KMS-11 (cell line): ENCODE measurements around the gene ALDH1L2.

Experiments
- H2AFZ ChIP-seq: fragments of 200-600 bp; sonication (generic); 2 replicates; pipeline ENCODE4 v1.6.1; 2016; ENCODE audit warnings: antibody characterized with exemption, mixed run types, low read depth
- H3K27ac ChIP-seq: fragments of 200-600 bp; sonication (generic); 2 replicates; pipeline ENCODE4 v1.6.1; 2016; ENCODE audit warnings: mild to moderate bottlenecking, mixed run types
- H3K27me3 ChIP-seq: fragments of 200-600 bp; sonication (generic); 2 replicates; pipeline ENCODE4 v1.6.1; 2017; ENCODE audit warnings: mild to moderate bottlenecking, low read depth, mixed run types, moderate library complexity; ENCODE audit not compliant: insufficient read depth
- H3K36me3 ChIP-seq: fragments of 200-600 bp; sonication (generic); 2 replicates; pipeline ENCODE4 v1.6.1; 2017; ENCODE audit warnings: mild to moderate bottlenecking, mixed run types; ENCODE audit not compliant: insufficient read depth
- H3K4me1 ChIP-seq: fragments of 200-600 bp; sonication (generic); 2 replicates; pipeline ENCODE4 v1.6.1; 2016; ENCODE audit warnings: mild to moderate bottlenecking, low read depth, mixed run types; ENCODE audit not compliant: poor library complexity, severe bottlenecking
- H3K4me2 ChIP-seq: fragments of 200-600 bp; sonication (generic); 2 replicates; pipeline ENCODE4 v1.7.0; 2016; ENCODE audit warnings: mild to moderate bottlenecking, mixed run types
- H3K4me3 ChIP-seq: fragments of 200-600 bp; sonication (generic); IDR thresholded peaks from 2 replicates; pipeline ENCODE4 v1.6.1; 2017; ENCODE audit warnings: low read depth, low read length, mixed read lengths; ENCODE audit not compliant: insufficient read depth
- H3K79me2 ChIP-seq: fragments of 200-600 bp; sonication (generic); 2 replicates; pipeline ENCODE4 v1.6.1; 2016; ENCODE audit warnings: low read depth, mixed run types; ENCODE audit not compliant: insufficient read depth
- H3K9ac ChIP-seq: fragments of 200-600 bp; sonication (generic); 2 replicates; pipeline ENCODE4 v1.6.1; 2016; ENCODE audit warnings: mild to moderate bottlenecking, mixed run types
- H4K20me1 ChIP-seq: fragments of 200-600 bp; sonication (generic); 2 replicates; pipeline ENCODE4 v1.6.1; 2016; ENCODE audit warnings: mild to moderate bottlenecking, mixed run types; ENCODE audit not compliant: insufficient read depth
- CTCF ChIP-seq: fragments of 200-600 bp; sonication (generic); conservative IDR thresholded peaks from 2 replicates; pipeline ENCODE4 v1.6.1; 2017; ENCODE audit warnings: low read depth, mild to moderate bottlenecking, antibody characterized with exemption, low read length, moderate library complexity, mixed read lengths

The ALDH1L2 gene

GRCh38 chr12:104971306-104971705, 113.0 kb downstream of the ALDH1L2 start:
- H3K9ac ChIP-seq, result no peak overlapping the region
- no peak for TF ChIP-seq CTCF
- no peak overlapping the region for H3K27ac ChIP-seq
- no peak overlapping the region for H2AFZ ChIP-seq
- H4K20me1 ChIP-seq, result no peaks in the 10 kb centered on the region
- no peak overlapping the region for H3K4me2 ChIP-seq
- H3K4me1 ChIP-seq, result no peaks in the 10 kb centered on the region
- no peaks in the 10 kb centered on the region for H3K36me3 ChIP-seq
- H3K27me3 ChIP-seq, result no peaks in the 10 kb centered on the region
- no peaks in the 10 kb centered on the region for H3K79me2 ChIP-seq
- H3K4me3 ChIP-seq, result no peak overlapping the region
